Measurements from ENCODE around the gene PEAK1. TPM values are rescaled to one million over a fixed set of nuclear protein-coding genes. Genes with fewer than 3 reads are reported as not detected.

The PEAK1 gene
- total RNA-seq, 4 donors from 2014 or later = 91.8 to 170 (median 123) TPM

GRCh38 chr15:77255385-77255784, 164.5 kb downstream of the PEAK1 start:
- WGBS = 89% methylated on average over 2 of the region's 2 CpGs
- intact Hi-C loops (cut with DNase I) = no loop called here
- Histone ChIP-seq H3K4me3 (no peak overlapping the region), H3K27me3 (no peaks in the 10 kb centered on the region), H3K4me1 (peaks cover 0 to 11% (median 9%) of the 10 kb centered on the region in 4 donors), H3K27ac (replicated peaks in 1 of 4) (no peak overlapping the region), H3K9me3 (no peaks in the 10 kb centered on the region), H3K36me3 (peaks cover 2 to 15% (median 8%) of the 10 kb centered on the region in 4 donors)
- TF ChIP-seq POLR2AphosphoS5 (IDR thresholded peaks at IDR 0.05) (no peak), CTCF (IDR thresholded peaks at IDR 0.05) (no peak), EP300 (IDR thresholded peaks at IDR 0.05) (no peak), POLR2A (IDR thresholded peaks at IDR 0.05; ENCODE audit: low read depth) (no peak)
- no peak for DNase-seq (ENCODE audit: extremely low spot score)

GRCh38 chr15:77251662-77252061, 168.2 kb downstream of the PEAK1 start:
- Histone ChIP-seq H3K27ac (replicated peaks in 1 of 4) (no peak overlapping the region), H3K27me3 (no peaks in the 10 kb centered on the region), H3K4me3 (no peak overlapping the region), H3K9me3 (no peaks in the 10 kb centered on the region), H3K36me3 (peaks cover 10 to 33% (median 17%) of the 10 kb centered on the region in 4 donors), H3K4me1 (no peaks in the 10 kb centered on the region)
- TF ChIP-seq EP300 (IDR thresholded peaks at IDR 0.05) = no peak
- no peak for TF ChIP-seq POLR2AphosphoS5 (IDR thresholded peaks at IDR 0.05)
- no peak for TF ChIP-seq CTCF (IDR thresholded peaks at IDR 0.05)
- no peak for TF ChIP-seq POLR2A (IDR thresholded peaks at IDR 0.05; ENCODE audit: low read depth)
- DNase-seq (ENCODE audit: extremely low spot score) = no peak
- WGBS = 100% methylated on average over 2 of the region's 2 CpGs
- intact Hi-C loops (cut with DNase I) = no loop called here

GRCh38 chr15:77247116-77247515, 172.8 kb downstream of the PEAK1 start:
- H3K4me1 ChIP-seq = no peaks in the 10 kb centered on the region
- intact Hi-C loops (cut with DNase I) = no loop called here
- H3K27ac ChIP-seq (replicated peaks in 1 of 4) = no peak overlapping the region
- no peak for DNase-seq (ENCODE audit: extremely low spot score)
- peaks cover 10 to 40% (median 24%) of the 10 kb centered on the region in 4 donors for H3K36me3 ChIP-seq
- no peaks in the 10 kb centered on the region for H3K9me3 ChIP-seq
- no peak overlapping the region for H3K4me3 ChIP-seq
- TF ChIP-seq EP300 (IDR thresholded peaks at IDR 0.05) = no peak
- TF ChIP-seq POLR2AphosphoS5 (IDR thresholded peaks at IDR 0.05) = no peak
- no peak for TF ChIP-seq POLR2A (IDR thresholded peaks at IDR 0.05; ENCODE audit: low read depth)
- no peak for TF ChIP-seq CTCF (IDR thresholded peaks at IDR 0.05)
- H3K27me3 ChIP-seq = no peaks in the 10 kb centered on the region

- Histone ChIP-seq H3K4me3 (no peak overlapping the region), H3K27me3 (no peaks in the 10 kb centered on the region), H3K4me1 (no peaks in the 10 kb centered on the region), H3K27ac (replicated peaks in 1 of 4) (no peak overlapping the region), H3K9me3 (no peaks in the 10 kb centered on the region), H3K36me3 (peaks cover 0 to 18% (median 15%) of the 10 kb centered on the region in 4 donors)
- 87% methylated on average over 7 of the region's 7 CpGs for WGBS
- TF ChIP-seq EP300 (IDR thresholded peaks at IDR 0.05) (no peak), POLR2A (IDR thresholded peaks at IDR 0.05; ENCODE audit: low read depth) (no peak), CTCF (IDR thresholded peaks at IDR 0.05) (no peak)
- DNase-seq (ENCODE audit: extremely low spot score) = no peak
- intact Hi-C loops (cut with DNase I) = no loop called here
Measured at GRCh38 chr15:77243716-77244401, 176.0 kb downstream of the PEAK1 start.

- H3K4me1 ChIP-seq = no peaks in the 10 kb centered on the region
- no peaks in the 10 kb centered on the region for H3K9me3 ChIP-seq
- 84% methylated on average over 2 of the region's 2 CpGs for WGBS
- TF ChIP-seq EP300 (IDR thresholded peaks at IDR 0.05) (no peak), CTCF (IDR thresholded peaks at IDR 0.05) (no peak), POLR2AphosphoS5 (IDR thresholded peaks at IDR 0.05) (no peak), POLR2A (IDR thresholded peaks at IDR 0.05; ENCODE audit: low read depth) (no peak)
- H3K4me3 ChIP-seq = no peak overlapping the region
- no peak for DNase-seq (ENCODE audit: extremely low spot score)
- H3K36me3 ChIP-seq = peaks cover 0 to 12% (median 9%) of the 10 kb centered on the region in 4 donors
- intact Hi-C loops (cut with DNase I) = no loop called here
- H3K27ac ChIP-seq (replicated peaks in 1 of 4) = no peak overlapping the region
- H3K27me3 ChIP-seq = no peaks in the 10 kb centered on the region
Measured at GRCh38 chr15:77243135-77243534, 176.8 kb downstream of the PEAK1 start.
